HepG2 (cell line): Measurements from ENCODE around the gene LRRC25. TPM values are rescaled to one million over a fixed set of nuclear protein-coding genes. Genes with fewer than 3 reads are reported as not detected.

Experiments
- BRCA1 ChIP-seq: sonication (generic); formaldehyde crosslinking; IDR thresholded peaks from 2 replicates; pipeline ENCODE4 v1.4.0; 2020; ENCODE audit warnings: missing genetic modification reagents
- CBX2 ChIP-seq, 2 experiments: fragments of 200-600 bp in 1 of 2; sonication (generic); formaldehyde crosslinking in 1 of 2; IDR thresholded peaks; 2 replicates each; pipeline versions ENCODE4 v1.7.0 to v1.8.1; 2018 to 2022; ENCODE audit warnings: low read depth in 2 of 2, low read length in 1 of 2, mild to moderate bottlenecking in 1 of 2, missing genetic modification reagents in 1 of 2
- CCDC6 ChIP-seq: sonication (generic); formaldehyde crosslinking; IDR thresholded peaks from 2 replicates; pipeline ENCODE4 v1.8.1; 2022; ENCODE audit warnings: mild to moderate bottlenecking, missing genetic modification reagents, moderate library complexity
- CSRNP2 ChIP-seq: sonication (generic); formaldehyde crosslinking; conservative IDR thresholded peaks from 2 replicates; pipeline ENCODE4 v1.8.0; 2022; ENCODE audit warnings: low read depth, missing genetic modification reagents
- GFI1 ChIP-seq: sonication (generic); formaldehyde crosslinking; IDR thresholded peaks from 2 replicates; pipeline ENCODE4 v1.5.0; 2020; ENCODE audit warnings: missing genetic modification reagents, mild to moderate bottlenecking, borderline replicate concordance
- HHEX ChIP-seq: IDR thresholded peaks from 2 replicates; pipeline ENCODE4 v1.6.1; 2016; ENCODE audit warnings: control low read depth
- HOXA5 ChIP-seq: sonication (generic); formaldehyde crosslinking; IDR thresholded peaks from 2 replicates; pipeline ENCODE4 v1.4.0; 2020; ENCODE audit warnings: missing genetic modification reagents
- KDM4B ChIP-seq: sonication (generic); formaldehyde crosslinking; IDR thresholded peaks from 2 replicates; pipeline ENCODE4 v1.4.0; 2020; ENCODE audit warnings: missing genetic modification reagents
- KDM5B ChIP-seq: sonication (generic); formaldehyde crosslinking; IDR thresholded peaks from 2 replicates; pipeline ENCODE4 v1.4.0; 2020; ENCODE audit warnings: missing genetic modification reagents, mild to moderate bottlenecking, borderline replicate concordance
- MAFK ChIP-seq, 2 experiments: IDR thresholded peaks in 1 of 2; conservative IDR thresholded peaks in 1 of 2; 2 replicates each; pipeline ENCODE4 v1.6.1; 2011; ENCODE audit warnings: improper control_type of control experiment in 2 of 2, low read length in 2 of 2
- MATR3 ChIP-seq: sonication (generic); formaldehyde crosslinking; IDR thresholded peaks from 2 replicates; pipeline ENCODE4 v1.4.0; 2020; ENCODE audit warnings: missing genetic modification reagents
- MTA3 ChIP-seq: sonication (generic); formaldehyde crosslinking; IDR thresholded peaks from 2 replicates; pipeline ENCODE4 v1.4.0; 2020; ENCODE audit warnings: missing genetic modification reagents
- MTF2 ChIP-seq: sonication (generic); formaldehyde crosslinking; IDR thresholded peaks from 2 replicates; pipeline ENCODE4 v1.5.0; 2020; ENCODE audit warnings: missing genetic modification reagents, borderline replicate concordance
- RBM22 ChIP-seq: fragments of 200-400 bp; formaldehyde crosslinking; optimal IDR thresholded peaks from 2 replicates; pipeline ENCODE3; 2017; ENCODE audit warnings: mild to moderate bottlenecking, low read length, moderate library complexity
- SALL1 ChIP-seq: sonication (generic); formaldehyde crosslinking; IDR thresholded peaks from 2 replicates; pipeline ENCODE4 v1.8.0; 2022; ENCODE audit warnings: mild to moderate bottlenecking, missing genetic modification reagents
- SP1 ChIP-seq, 2 experiments: fragments of 450-650 bp in 1 of 2; sonication (generic) in 1 of 2; formaldehyde crosslinking in 1 of 2; IDR thresholded peaks; 2 replicates each; pipeline versions ENCODE4 v1.4.0 to v1.6.1; 2016 to 2020; ENCODE audit warnings: missing genetic modification reagents in 1 of 2
- SRF ChIP-seq: IDR thresholded peaks from 2 replicates; pipeline ENCODE4 v1.6.1; 2011; ENCODE audit warnings: mild to moderate bottlenecking, low read depth, low read length, moderate library complexity
- TFDP2 ChIP-seq: sonication (generic); formaldehyde crosslinking; IDR thresholded peaks from 2 replicates; pipeline ENCODE4 v1.4.0; 2020; ENCODE audit warnings: missing genetic modification reagents
- TMF1 ChIP-seq: sonication (generic); formaldehyde crosslinking; IDR thresholded peaks from 2 replicates; pipeline ENCODE4 v1.8.1; 2022; ENCODE audit warnings: low read depth, missing genetic modification reagents
- ZFP62 ChIP-seq: sonication (generic); formaldehyde crosslinking; IDR thresholded peaks from 2 replicates; pipeline ENCODE4 v1.4.0; 2020; ENCODE audit warnings: missing genetic modification reagents
- ZKSCAN5 ChIP-seq: sonication (generic); formaldehyde crosslinking; IDR thresholded peaks from 2 replicates; pipeline ENCODE4 v1.5.1; 2020; ENCODE audit warnings: mild to moderate bottlenecking, missing genetic modification reagents
- ZNF7 ChIP-seq: IDR thresholded peaks from 2 replicates; pipeline ENCODE4 v1.6.1; 2016; ENCODE audit warnings: missing biosample characterization, missing genetic modification reagents
- ZNF878 ChIP-seq: sonication (generic); formaldehyde crosslinking; IDR thresholded peaks from 2 replicates; pipeline ENCODE4 v1.8.1; 2023; ENCODE audit warnings: mild to moderate bottlenecking, missing genetic modification reagents, moderate library complexity
- polyA plus RNA-seq, 8 experiments: library from polyadenylated mRNA; depleted of rRNA in 3 of 8; stranded (reverse) in 7 of 8; unstranded in 1 of 8; fragments of >200 nt; fragmentation: Illumina TruSeq in 4 of 8; extraction: Trizol in 4 of 8; gene quantifications; 2 replicates each; pipeline versions ENCODE4 v1.2.1 to v1.2.3, GENCODE V29; 2011 to 2016; ENCODE audit warnings: low read depth in 4 of 8, missing spikeins in 1 of 8, mixed read lengths in 1 of 8; ENCODE audit not compliant: insufficient read depth in 1 of 8
- total RNA-seq, 5 experiments: library from RNA; depleted of rRNA; stranded (reverse); fragments of >200 nt; fragmentation: Illumina TruSeq; extraction: Trizol; gene quantifications; 2 replicates each; pipeline ENCODE4 v1.2.3, GENCODE V29; 2016; ENCODE audit warnings: low read depth in 1 of 5
- TF ChIP-seq, protein P1 (sequence below), 2 experiments: IDR thresholded peaks; 2 replicates each; pipeline ENCODE4 v1.6.1; 2011 to 2012; ENCODE audit warnings: low read length in 2 of 2, borderline replicate concordance in 1 of 2, low read depth in 1 of 2, mild to moderate bottlenecking in 1 of 2, moderate library complexity in 1 of 2

LRRC25 gene
- total and polyA plus RNA-seq, 2 of the 13 experiments (the other 11 are each of a cell fraction or from before 2014, with no cell fraction given) = 0.13 to 0.53 TPM

GRCh38 chr19:18385675-18386542 is 11.5 kb downstream of the LRRC25 start, which contains the start of gene GDF15 (continued):
- TF ChIP-seq TMF1 (CRISPR knock-in tag) = no peak; the same call in 1 of the 2 replicates
- peak; percentile 66 for TF ChIP-seq GFI1 (CRISPR knock-in tag)
- peak; percentile 68 for TF ChIP-seq TFDP2 (CRISPR knock-in tag)
- TF ChIP-seq SALL1 (CRISPR knock-in tag) = peak; percentile 87
- TF ChIP-seq SP1 (IDR thresholded peaks at IDR 0.05) = no peak
- peak; percentile 70 for TF ChIP-seq SP1 (CRISPR knock-in tag; IDR thresholded peaks at IDR 0.05)
- no peak for TF ChIP-seq MATR3
- TF ChIP-seq ZFP62 (CRISPR knock-in tag) = peak; percentile 94; the same call in 1 of the 2 replicates
- no peak for TF ChIP-seq MAFK (conservative IDR thresholded peaks at IDR 0.05 in 1 of 2, IDR thresholded peaks at IDR 0.05 in 1 of 2; ENCODE audit: low read length in 2 of 2)
- peak; percentile 23 for TF ChIP-seq RBM22
- TF ChIP-seq ZKSCAN5 (CRISPR knock-in tag) = no peak
- no peak for TF ChIP-seq CSRNP2 (CRISPR knock-in tag)
- peak; percentile 93 for TF ChIP-seq BRCA1
- no peak; the same call in 1 of the 2 replicates for TF ChIP-seq MTF2 (CRISPR knock-in tag)
- TF ChIP-seq KDM5B (CRISPR knock-in tag) = peak; percentile 57; the same call in 1 of the 2 replicates
- TF ChIP-seq MTA3 (CRISPR knock-in tag) = no peak
- TF ChIP-seq SRF = peak; percentile 26; the same call in 1 of the 2 replicates
- peak; percentile 94 for TF ChIP-seq HOXA5
- TF ChIP-seq, protein P1, sequence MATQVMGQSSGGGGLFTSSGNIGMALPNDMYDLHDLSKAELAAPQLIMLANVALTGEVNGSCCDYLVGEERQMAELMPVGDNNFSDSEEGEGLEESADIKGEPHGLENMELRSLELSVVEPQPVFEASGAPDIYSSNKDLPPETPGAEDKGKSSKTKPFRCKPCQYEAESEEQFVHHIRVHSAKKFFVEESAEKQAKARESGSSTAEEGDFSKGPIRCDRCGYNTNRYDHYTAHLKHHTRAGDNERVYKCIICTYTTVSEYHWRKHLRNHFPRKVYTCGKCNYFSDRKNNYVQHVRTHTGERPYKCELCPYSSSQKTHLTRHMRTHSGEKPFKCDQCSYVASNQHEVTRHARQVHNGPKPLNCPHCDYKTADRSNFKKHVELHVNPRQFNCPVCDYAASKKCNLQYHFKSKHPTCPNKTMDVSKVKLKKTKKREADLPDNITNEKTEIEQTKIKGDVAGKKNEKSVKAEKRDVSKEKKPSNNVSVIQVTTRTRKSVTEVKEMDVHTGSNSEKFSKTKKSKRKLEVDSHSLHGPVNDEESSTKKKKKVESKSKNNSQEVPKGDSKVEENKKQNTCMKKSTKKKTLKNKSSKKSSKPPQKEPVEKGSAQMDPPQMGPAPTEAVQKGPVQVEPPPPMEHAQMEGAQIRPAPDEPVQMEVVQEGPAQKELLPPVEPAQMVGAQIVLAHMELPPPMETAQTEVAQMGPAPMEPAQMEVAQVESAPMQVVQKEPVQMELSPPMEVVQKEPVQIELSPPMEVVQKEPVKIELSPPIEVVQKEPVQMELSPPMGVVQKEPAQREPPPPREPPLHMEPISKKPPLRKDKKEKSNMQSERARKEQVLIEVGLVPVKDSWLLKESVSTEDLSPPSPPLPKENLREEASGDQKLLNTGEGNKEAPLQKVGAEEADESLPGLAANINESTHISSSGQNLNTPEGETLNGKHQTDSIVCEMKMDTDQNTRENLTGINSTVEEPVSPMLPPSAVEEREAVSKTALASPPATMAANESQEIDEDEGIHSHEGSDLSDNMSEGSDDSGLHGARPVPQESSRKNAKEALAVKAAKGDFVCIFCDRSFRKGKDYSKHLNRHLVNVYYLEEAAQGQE (IDR thresholded peaks at IDR 0.05; ENCODE audit: borderline replicate concordance in 1 of 2, low read depth in 1 of 2, low read length in 2 of 2) = peak in 1 of 2 experiments; percentile 82; a peak in 2 of 4 replicates
- peak; percentile 34; the same call in 1 of the 2 replicates for TF ChIP-seq HHEX
- TF ChIP-seq ZNF878 (CRISPR knock-in tag) = peak; percentile 77
- TF ChIP-seq CCDC6 (CRISPR knock-in tag) = peak; percentile 97
- no peak for TF ChIP-seq ZNF7 (CRISPR knock-in tag)
- peak; percentile 97 for TF ChIP-seq KDM4B (CRISPR knock-in tag)
- TF ChIP-seq CBX2 (IDR thresholded peaks at IDR 0.05; ENCODE audit: low read depth, low read length) = no peak
- no peak for TF ChIP-seq CBX2 (CRISPR knock-in tag; IDR thresholded peaks at IDR 0.05; ENCODE audit: low read depth)
